ENCODE measurements around the gene WDR26.

DNA sequence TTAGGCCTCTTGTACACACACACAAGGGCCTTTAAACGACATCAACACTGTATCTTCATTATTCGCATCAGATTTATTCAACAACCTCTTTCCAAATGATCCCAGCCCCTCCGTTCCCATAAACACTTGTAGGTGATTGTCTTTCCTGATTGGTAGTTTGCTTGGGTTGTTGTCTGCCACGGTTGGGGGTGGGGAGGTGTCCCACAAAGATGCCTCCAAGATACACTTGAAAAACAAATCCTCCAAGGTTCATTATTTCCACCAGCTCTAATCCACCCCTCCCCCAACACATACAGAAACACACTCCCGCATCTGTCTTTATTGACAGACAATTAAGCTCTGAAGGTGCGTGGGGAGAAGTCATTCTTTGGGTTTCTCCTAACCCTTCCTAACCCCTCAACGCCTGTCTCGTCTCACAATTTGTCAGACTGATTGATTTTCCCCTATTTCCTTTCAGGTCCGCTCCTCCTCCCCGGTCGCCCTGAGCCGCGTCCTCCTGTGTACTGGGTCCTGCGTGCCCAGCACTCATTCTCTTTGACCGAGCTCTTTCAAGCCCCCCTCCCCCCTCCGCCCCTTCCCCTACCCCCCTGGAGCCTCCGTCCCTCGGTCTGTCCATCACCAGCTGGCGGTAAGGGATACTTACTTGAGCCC, 1.4 kb downstream of the WDR26 start:
- no peak for TF ChIP-seq ELK1 (IDR thresholded peaks at IDR 0.05; ENCODE audit: borderline replicate concordance, low read depth, low read length)
- no peak for TF ChIP-seq SMC3 (IDR thresholded peaks at IDR 0.05; ENCODE audit: low read depth, low read length)
- TF ChIP-seq CHD1 (IDR thresholded peaks at IDR 0.05; ENCODE audit: low read depth, low read length), result no peak
- TF ChIP-seq, protein P1, sequence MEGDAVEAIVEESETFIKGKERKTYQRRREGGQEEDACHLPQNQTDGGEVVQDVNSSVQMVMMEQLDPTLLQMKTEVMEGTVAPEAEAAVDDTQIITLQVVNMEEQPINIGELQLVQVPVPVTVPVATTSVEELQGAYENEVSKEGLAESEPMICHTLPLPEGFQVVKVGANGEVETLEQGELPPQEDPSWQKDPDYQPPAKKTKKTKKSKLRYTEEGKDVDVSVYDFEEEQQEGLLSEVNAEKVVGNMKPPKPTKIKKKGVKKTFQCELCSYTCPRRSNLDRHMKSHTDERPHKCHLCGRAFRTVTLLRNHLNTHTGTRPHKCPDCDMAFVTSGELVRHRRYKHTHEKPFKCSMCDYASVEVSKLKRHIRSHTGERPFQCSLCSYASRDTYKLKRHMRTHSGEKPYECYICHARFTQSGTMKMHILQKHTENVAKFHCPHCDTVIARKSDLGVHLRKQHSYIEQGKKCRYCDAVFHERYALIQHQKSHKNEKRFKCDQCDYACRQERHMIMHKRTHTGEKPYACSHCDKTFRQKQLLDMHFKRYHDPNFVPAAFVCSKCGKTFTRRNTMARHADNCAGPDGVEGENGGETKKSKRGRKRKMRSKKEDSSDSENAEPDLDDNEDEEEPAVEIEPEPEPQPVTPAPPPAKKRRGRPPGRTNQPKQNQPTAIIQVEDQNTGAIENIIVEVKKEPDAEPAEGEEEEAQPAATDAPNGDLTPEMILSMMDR (conservative IDR thresholded peaks at IDR 0.05; ENCODE audit: low read depth, low read length), result no peak
- TF ChIP-seq POLR2A (IDR thresholded peaks at IDR 0.05; ENCODE audit: low read depth, low read length), result no peak; the same call in none of the 2 replicates
- TF ChIP-seq MAFK (IDR thresholded peaks at IDR 0.05; ENCODE audit: low read depth, low read length), result no peak
